ENCODE data around the gene CCDC188. TPM values are rescaled to one million over a fixed set of nuclear protein-coding genes. Genes with fewer than 3 reads are reported as not detected.

The CCDC188 gene
- total and polyA plus RNA-seq, 9 of the 15 experiments (the other 6 are each of a cell fraction or from before 2014, with no cell fraction given) = not detected

DNA sequence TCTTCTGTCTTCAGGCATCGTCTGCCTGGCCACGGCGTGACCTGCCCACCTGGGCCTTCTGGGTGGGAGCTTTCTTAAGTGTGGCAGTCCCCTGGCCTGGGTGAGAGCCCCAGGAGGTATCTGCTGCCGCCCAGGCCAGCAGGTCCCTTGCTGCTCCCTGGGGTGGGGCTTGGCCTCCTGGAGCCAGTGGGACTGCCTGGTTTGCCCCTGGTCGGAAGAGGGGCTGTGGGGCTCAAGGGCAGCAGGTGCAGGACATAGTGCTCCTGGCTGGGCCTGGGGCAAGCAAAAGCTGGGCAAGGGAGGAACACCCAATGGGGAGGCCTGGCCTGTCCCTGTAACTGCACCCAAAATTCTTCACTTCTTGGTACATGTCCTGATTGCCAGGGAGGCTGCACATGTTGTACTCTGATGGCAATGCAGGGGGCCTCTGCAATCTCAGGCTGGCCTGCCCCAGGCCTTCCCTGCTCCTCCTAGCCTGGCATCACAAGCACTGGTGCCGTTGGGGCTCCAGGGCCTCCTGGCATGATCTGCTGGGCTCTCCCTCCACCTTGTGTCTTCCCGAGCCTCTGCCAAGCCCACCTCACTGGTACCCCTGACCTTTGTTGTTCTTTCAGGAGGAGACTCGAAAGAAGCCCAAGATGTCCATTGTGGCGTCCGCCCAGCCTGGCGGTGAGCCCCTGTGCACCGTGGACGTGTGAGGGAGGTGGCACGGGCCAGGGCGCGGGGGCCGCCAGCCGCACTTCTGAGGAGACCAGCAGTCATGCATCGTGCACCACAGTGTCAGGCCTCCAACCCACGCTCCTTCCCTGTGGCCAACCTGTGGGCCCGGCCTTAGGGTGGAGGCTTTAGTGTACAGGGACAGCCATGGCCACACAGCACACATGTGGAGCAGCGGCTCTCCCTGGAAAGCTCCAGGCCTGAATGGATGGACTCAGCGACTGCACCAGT lies 41.2 kb downstream of the CCDC188 start (continued):
- TF ChIP-seq, protein P1, sequence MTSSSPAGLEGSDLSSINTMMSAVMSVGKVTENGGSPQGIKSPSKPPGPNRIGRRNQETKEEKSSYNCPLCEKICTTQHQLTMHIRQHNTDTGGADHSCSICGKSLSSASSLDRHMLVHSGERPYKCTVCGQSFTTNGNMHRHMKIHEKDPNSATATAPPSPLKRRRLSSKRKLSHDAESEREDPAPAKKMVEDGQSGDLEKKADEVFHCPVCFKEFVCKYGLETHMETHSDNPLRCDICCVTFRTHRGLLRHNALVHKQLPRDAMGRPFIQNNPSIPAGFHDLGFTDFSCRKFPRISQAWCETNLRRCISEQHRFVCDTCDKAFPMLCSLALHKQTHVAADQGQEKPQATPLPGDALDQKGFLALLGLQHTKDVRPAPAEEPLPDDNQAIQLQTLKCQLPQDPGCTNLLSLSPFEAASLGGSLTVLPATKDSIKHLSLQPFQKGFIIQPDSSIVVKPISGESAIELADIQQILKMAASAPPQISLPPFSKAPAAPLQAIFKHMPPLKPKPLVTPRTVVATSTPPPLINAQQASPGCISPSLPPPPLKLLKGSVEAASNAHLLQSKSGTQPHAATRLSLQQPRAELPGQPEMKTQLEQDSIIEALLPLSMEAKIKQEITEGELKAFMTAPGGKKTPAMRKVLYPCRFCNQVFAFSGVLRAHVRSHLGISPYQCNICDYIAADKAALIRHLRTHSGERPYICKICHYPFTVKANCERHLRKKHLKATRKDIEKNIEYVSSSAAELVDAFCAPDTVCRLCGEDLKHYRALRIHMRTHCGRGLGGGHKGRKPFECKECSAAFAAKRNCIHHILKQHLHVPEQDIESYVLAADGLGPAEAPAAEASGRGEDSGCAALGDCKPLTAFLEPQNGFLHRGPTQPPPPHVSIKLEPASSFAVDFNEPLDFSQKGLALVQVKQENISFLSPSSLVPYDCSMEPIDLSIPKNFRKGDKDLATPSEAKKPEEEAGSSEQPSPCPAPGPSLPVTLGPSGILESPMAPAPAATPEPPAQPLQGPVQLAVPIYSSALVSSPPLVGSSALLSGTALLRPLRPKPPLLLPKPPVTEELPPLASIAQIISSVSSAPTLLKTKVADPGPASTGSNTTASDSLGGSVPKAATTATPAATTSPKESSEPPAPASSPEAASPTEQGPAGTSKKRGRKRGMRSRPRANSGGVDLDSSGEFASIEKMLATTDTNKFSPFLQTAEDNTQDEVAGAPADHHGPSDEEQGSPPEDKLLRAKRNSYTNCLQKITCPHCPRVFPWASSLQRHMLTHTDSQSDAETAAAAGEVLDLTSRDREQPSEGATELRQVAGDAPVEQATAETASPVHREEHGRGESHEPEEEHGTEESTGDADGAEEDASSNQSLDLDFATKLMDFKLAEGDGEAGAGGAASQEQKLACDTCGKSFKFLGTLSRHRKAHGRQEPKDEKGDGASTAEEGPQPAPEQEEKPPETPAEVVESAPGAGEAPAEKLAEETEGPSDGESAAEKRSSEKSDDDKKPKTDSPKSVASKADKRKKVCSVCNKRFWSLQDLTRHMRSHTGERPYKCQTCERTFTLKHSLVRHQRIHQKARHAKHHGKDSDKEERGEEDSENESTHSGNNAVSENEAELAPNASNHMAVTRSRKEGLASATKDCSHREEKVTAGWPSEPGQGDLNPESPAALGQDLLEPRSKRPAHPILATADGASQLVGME (CRISPR knock-in tag; IDR thresholded peaks at IDR 0.05) = no peak
- TF ChIP-seq ELF4 (CRISPR knock-in tag; IDR thresholded peaks at IDR 0.05) = 0 out of 2 replicates have a peak, but pooled peaks have one; percentile 3
- TF ChIP-seq, protein P2, sequence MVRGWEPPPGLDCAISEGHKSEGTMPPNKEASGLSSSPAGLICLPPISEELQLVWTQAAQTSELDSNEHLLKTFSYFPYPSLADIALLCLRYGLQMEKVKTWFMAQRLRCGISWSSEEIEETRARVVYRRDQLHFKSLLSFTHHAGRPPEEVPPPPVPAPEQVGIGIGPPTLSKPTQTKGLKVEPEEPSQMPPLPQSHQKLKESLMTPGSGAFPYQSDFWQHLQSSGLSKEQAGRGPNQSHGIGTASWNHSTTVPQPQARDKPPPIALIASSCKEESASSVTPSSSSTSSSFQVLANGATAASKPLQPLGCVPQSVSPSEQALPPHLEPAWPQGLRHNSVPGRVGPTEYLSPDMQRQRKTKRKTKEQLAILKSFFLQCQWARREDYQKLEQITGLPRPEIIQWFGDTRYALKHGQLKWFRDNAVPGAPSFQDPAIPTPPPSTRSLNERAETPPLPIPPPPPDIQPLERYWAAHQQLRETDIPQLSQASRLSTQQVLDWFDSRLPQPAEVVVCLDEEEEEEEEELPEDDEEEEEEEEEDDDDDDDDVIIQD (CRISPR knock-in tag; IDR thresholded peaks at IDR 0.05) = no peak
- TF ChIP-seq CAMTA2 (CRISPR knock-in tag; conservative IDR thresholded peaks at IDR 0.05) = no peak; the same call in 1 of the 2 replicates
- no peak for TF ChIP-seq GTF2A2 (tag; IDR thresholded peaks at IDR 0.05)
- no peak for TF ChIP-seq DNMT1 (IDR thresholded peaks at IDR 0.05)
- TF ChIP-seq ZNF444 (CRISPR knock-in tag; IDR thresholded peaks at IDR 0.05) = no peak
- no peak for TF ChIP-seq TCF3 (CRISPR knock-in tag; IDR thresholded peaks at IDR 0.05)
- TF ChIP-seq HDAC8 (tag; IDR thresholded peaks at IDR 0.05) = no peak
- TF ChIP-seq ZNF146 (CRISPR knock-in tag; IDR thresholded peaks at IDR 0.05; ENCODE audit: unreplicated experiment) = no peak
- 0 out of 2 replicates have a peak, but pooled peaks have one; percentile 26 for TF ChIP-seq ZNF586 (CRISPR knock-in tag; conservative IDR thresholded peaks at IDR 0.05)
- TF ChIP-seq ESRRA (IDR thresholded peaks at IDR 0.05; ENCODE audit: borderline replicate concordance, low read depth) = no peak
- no peak for TF ChIP-seq MAFK (IDR thresholded peaks at IDR 0.05; ENCODE audit: low read length)
- TF ChIP-seq ZNF239 (CRISPR knock-in tag; IDR thresholded peaks at IDR 0.05) = no peak
- 0 out of 2 replicates have a peak, but pooled peaks have one; percentile 1 for TF ChIP-seq RB1 (IDR thresholded peaks at IDR 0.05; ENCODE audit: low read depth)
- peak; percentile 83 for TF ChIP-seq WHSC1 (IDR thresholded peaks at IDR 0.05; ENCODE audit: low read length)
